Spleen (tissue), 11 donors: ENCODE data around the gene ZYG11A. TPM values are rescaled to one million over a fixed set of nuclear protein-coding genes. Genes with fewer than 3 reads are reported as not detected.

Source experiments
- DNase-seq: peaks from one replicate; pipeline ENCODE4 v3.0.0-alpha.2; 2020
- H3K27ac ChIP-seq, 8 donors: fragments of 200-600 bp; sonication (generic) in 7 of 8; 1 replicate in 4 of 8; 2 replicates in 4 of 8; pipeline versions ENCODE4 v1.5.0 to v1.8.0; 2016 to 2021; ENCODE audit warnings: inconsistent platforms in 4 of 8, mild to moderate bottlenecking in 4 of 8, moderate library complexity in 1 of 8
- H3K27me3 ChIP-seq, 7 donors: fragments of 200-600 bp; sonication (generic) in 6 of 7; replicated peaks in 1 of 7; 1 replicate in 4 of 7; 2 replicates in 3 of 7; pipeline versions ENCODE4 v1.5.0 to v1.8.0; 2016 to 2021; ENCODE audit warnings: inconsistent platforms in 3 of 7, mild to moderate bottlenecking in 1 of 7
- H3K36me3 ChIP-seq, 6 donors: fragments of 200-600 bp; sonication (generic) in 5 of 6; 1 replicate in 4 of 6; 2 replicates in 2 of 6; pipeline versions ENCODE4 v1.5.0 to v1.8.0; 2016 to 2021; ENCODE audit warnings: inconsistent platforms in 2 of 6
- H3K4me1 ChIP-seq, 6 donors: fragments of 200-600 bp; sonication (generic) in 5 of 6; 1 replicate in 3 of 6; 2 replicates in 3 of 6; pipeline versions ENCODE4 v1.5.0 to v1.8.0; 2016 to 2021; ENCODE audit warnings: inconsistent platforms in 3 of 6
- H3K4me3 ChIP-seq, 8 donors: fragments of 200-600 bp; sonication (generic) in 7 of 8; 1 replicate in 4 of 8; 2 replicates in 4 of 8; pipeline versions ENCODE4 v1.5.0 to v1.8.0; 2016 to 2021; ENCODE audit warnings: inconsistent platforms in 4 of 8, mild to moderate bottlenecking in 4 of 8, moderate library complexity in 2 of 8
- H3K9me3 ChIP-seq, 8 donors: fragments of 200-600 bp; sonication (generic) in 7 of 8; 1 replicate in 4 of 8; 2 replicates in 4 of 8; pipeline versions ENCODE4 v1.5.0 to v1.8.0; 2016 to 2021; ENCODE audit warnings: inconsistent platforms in 4 of 8
- POLR2A ChIP-seq, 3 donors: fragments of 450-650 bp; IDR thresholded peaks; one replicate each; pipeline ENCODE4 v1.5.1; 2017; ENCODE audit warnings: antibody characterized with exemption in 3 of 3, mild to moderate bottlenecking in 1 of 3
- POLR2AphosphoS5 ChIP-seq, 3 donors: sonication (generic); formaldehyde crosslinking; IDR thresholded peaks; one replicate each; pipeline ENCODE4 v1.5.1; 2017; ENCODE audit warnings: antibody characterized with exemption in 3 of 3
- WGBS, 5 donors: extraction: QIAGEN DNeasy Blood & Tissue Kit in 3 of 5; methylation state at CpG; one replicate each; pipeline versions ENCODE4 v1.1.5 to v1.1.7; 2013 to 2018; 5-methylcytosine and 5-hydroxymethylcytosine counted together
- intact Hi-C: fragments of 100-400 bp; cut with DNase I; formaldehyde crosslinking; loops from one replicate; pipeline ENCODE4 v1.15.0; 2023; ENCODE audit warnings: low total_unique reads
- polyA plus RNA-seq, 3 donors: library from polyadenylated mRNA; stranded (reverse); fragments of 200-250 nt; gene quantifications; one replicate each; pipeline ENCODE4 v1.2.1, GENCODE V29; 2013
- total RNA-seq, 7 donors: library from RNA; depleted of rRNA in 3 of 7; stranded (reverse); fragments of >200 nt in 3 of 7; fragmentation: NEBNext Ultra II Directional in 4 of 7; extraction: Animal tissue kit (Norgen Biotek cat#: 25700) in 4 of 7; gene quantifications; one replicate each; pipeline versions ENCODE4 v1.1.0 to v1.2.1, GENCODE V29; 2016 to 2021
- TF ChIP-seq, protein P1 (sequence below), 11 experiments: fragments of 200-600 bp in 7 of 11; fragments of 450-650 bp in 4 of 11; sonication (generic) in 4 of 11; IDR thresholded peaks in 8 of 11; conservative IDR thresholded peaks in 3 of 11; 1 replicate in 7 of 11; 2 replicates in 4 of 11; pipeline versions ENCODE4 v1.4.0 to v1.8.0; 2016 to 2021; ENCODE audit warnings: antibody characterized with exemption in 11 of 11, inconsistent platforms in 4 of 11, mild to moderate bottlenecking in 1 of 11
- donor health status: healthy with polysubstance abuse.
- donor health status: DM: no; HTN: no; CAD: no; lungs with moderate emphysema.
- donor health status: DM: no; HTN: no; CAD: no.
- donor health status: Bipolar disorder and iron deficiency.
- donor health status: healthy.
- donor health status: DM: no; HTN: no; CAD: no.
- donor health status: DM: yes; HTN: yes; CAD: no.

The ZYG11A gene
- total and polyA plus RNA-seq, 10 donors = 0.02 to 0.85 (median 0.16) TPM

DNA sequence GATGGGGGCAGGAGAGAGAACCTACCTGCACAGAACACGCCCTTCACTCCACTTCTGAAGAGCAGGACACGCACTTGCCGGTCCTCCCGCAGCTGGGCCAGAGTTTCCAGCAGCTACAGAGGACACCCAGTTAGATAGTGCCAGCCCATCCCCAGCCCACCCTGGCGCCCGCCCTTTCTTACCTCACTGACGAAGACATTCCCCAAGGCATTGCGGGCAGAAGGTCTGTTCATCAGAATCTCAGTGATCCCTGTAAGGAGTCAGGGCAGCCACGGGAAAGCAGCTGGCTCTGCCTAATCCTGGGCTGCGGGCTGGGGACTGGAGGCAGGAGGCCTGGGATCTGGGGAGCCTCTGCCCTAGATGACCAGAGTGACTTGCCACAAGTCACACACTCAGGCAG is 69.0 kb downstream of the ZYG11A start:
- Histone ChIP-seq H3K9me3 (no peaks in the 10 kb centered on the region), H3K36me3 (peaks cover 0 to 51% (median 0%) of the 10 kb centered on the region in 6 donors), H3K27ac (no peak overlapping the region), H3K4me1 (peaks cover 0 to 10% (median 0%) of the 10 kb centered on the region in 6 donors), H3K27me3 (no peaks in the 10 kb centered on the region), H3K4me3 (no peak overlapping the region)
- intact Hi-C loops = no loop called here
- no peak for TF ChIP-seq POLR2A (IDR thresholded peaks at IDR 0.05)
- TF ChIP-seq, protein P1, sequence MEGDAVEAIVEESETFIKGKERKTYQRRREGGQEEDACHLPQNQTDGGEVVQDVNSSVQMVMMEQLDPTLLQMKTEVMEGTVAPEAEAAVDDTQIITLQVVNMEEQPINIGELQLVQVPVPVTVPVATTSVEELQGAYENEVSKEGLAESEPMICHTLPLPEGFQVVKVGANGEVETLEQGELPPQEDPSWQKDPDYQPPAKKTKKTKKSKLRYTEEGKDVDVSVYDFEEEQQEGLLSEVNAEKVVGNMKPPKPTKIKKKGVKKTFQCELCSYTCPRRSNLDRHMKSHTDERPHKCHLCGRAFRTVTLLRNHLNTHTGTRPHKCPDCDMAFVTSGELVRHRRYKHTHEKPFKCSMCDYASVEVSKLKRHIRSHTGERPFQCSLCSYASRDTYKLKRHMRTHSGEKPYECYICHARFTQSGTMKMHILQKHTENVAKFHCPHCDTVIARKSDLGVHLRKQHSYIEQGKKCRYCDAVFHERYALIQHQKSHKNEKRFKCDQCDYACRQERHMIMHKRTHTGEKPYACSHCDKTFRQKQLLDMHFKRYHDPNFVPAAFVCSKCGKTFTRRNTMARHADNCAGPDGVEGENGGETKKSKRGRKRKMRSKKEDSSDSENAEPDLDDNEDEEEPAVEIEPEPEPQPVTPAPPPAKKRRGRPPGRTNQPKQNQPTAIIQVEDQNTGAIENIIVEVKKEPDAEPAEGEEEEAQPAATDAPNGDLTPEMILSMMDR (IDR thresholded peaks at IDR 0.05 in 8 of 11, conservative IDR thresholded peaks at IDR 0.05 in 3 of 11) = no peak
- DNase-seq = no peak
- WGBS, 5 donors = 92 to 96% (median 96%) methylated on average over 7 to 10 of the region's 10 CpGs

DNA sequence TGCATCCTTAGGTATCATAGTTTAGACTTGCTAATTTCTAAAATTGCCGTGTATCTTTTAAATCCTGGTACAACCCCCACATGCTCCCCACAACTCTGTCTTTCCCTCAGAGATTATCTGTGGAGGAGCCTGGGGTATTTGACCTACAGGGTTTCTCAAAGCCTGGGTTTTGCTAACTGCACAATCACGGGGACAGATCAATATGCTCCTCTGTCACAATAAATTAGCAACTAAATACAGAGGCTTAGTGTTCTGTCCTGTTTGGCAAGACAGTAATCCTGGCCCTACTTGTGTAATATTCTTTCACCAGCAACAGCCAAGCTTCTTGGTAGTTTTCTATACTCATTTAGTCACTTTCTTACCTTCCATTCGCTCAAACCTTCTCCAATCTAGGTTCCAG is 70.5 kb downstream of the ZYG11A start:
- no peak for DNase-seq
- WGBS, 5 donors = 89 to 99% (median 95%) methylated on average over 3 of the region's 3 CpGs
- Histone ChIP-seq H3K27me3 (no peaks in the 10 kb centered on the region), H3K27ac (no peak overlapping the region), H3K4me3 (no peak overlapping the region), H3K9me3 (no peaks in the 10 kb centered on the region), H3K36me3 (peaks cover 0 to 41% (median 0%) of the 10 kb centered on the region in 6 donors), H3K4me1 (peaks cover 0 to 10% (median 0%) of the 10 kb centered on the region in 6 donors)
- no peak for TF ChIP-seq POLR2A (IDR thresholded peaks at IDR 0.05)
- TF ChIP-seq, protein P1 (IDR thresholded peaks at IDR 0.05 in 8 of 11, conservative IDR thresholded peaks at IDR 0.05 in 3 of 11) = no peak
- TF ChIP-seq POLR2AphosphoS5 (IDR thresholded peaks at IDR 0.05) = no peak
- intact Hi-C loops = no loop called here

DNA sequence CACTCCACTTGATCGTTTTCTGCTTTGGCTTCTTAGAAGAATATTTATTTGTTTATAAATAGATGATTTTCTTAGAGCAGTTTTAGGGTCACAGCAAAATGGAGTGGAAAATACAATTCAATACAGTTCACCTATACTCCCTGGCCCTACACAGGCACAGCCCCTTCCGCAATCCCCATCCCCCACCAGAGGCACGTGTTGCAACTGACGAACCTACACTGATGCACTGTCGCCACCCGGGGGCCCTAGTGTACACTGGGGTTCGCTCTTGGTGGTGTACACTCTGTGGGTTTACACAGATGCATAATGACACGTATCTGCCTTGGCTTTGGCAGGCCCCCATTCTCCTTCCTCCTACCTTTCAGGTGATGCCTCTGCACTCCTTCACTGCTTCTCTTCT is 71.0 kb downstream of the ZYG11A start:
- 66 to 88% (median 78%) methylated on average over 8 of the region's 8 CpGs for WGBS, 5 donors
- intact Hi-C loops = no loop called here
- no peak for DNase-seq

DNA sequence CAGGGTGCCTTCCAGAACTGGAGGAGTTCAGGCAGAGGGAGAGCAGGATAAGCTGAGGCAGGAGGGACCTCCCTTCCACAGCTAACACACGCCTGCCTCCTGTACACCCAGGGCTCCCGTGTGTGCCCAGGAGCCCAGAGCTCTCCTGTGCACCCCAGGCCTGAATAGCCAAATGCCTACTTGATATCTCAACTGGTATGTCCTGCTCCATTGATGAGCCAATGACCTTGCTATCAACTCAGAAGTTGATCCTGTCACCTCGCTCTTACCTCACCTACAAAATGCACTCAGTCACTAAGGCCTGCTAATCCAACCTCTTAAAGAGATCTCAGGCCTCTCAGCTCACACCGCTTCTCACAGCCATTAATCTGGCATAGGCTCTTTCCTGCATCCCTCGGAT is 71.9 kb downstream of the ZYG11A start:
- intact Hi-C loops = no loop called here
- H3K27ac ChIP-seq = no peak overlapping the region
- H3K27me3 ChIP-seq = no peaks in the 10 kb centered on the region
- H3K9me3 ChIP-seq = no peaks in the 10 kb centered on the region
- 87 to 93% (median 92%) methylated on average over 5 of the region's 5 CpGs for WGBS, 5 donors
- peaks cover 0 to 18% (median 0%) of the 10 kb centered on the region in 6 donors for H3K4me1 ChIP-seq
- H3K36me3 ChIP-seq = peaks cover 0 to 35% (median 0%) of the 10 kb centered on the region in 6 donors
- no peak for TF ChIP-seq POLR2A (IDR thresholded peaks at IDR 0.05)
- no peak for TF ChIP-seq POLR2AphosphoS5 (IDR thresholded peaks at IDR 0.05)
- TF ChIP-seq, protein P1 (IDR thresholded peaks at IDR 0.05 in 8 of 11, conservative IDR thresholded peaks at IDR 0.05 in 3 of 11) = no peak
- no peak overlapping the region for H3K4me3 ChIP-seq
- no peak for DNase-seq

More for the DNA sequence above, 71.0 kb downstream of the ZYG11A start:
- H3K4me3 ChIP-seq = no peak overlapping the region
- no peak for TF ChIP-seq POLR2AphosphoS5 (IDR thresholded peaks at IDR 0.05)
- no peak for TF ChIP-seq POLR2A (IDR thresholded peaks at IDR 0.05)
- TF ChIP-seq, protein P1 (IDR thresholded peaks at IDR 0.05 in 8 of 11, conservative IDR thresholded peaks at IDR 0.05 in 3 of 11) = no peak
- H3K27me3 ChIP-seq = no peaks in the 10 kb centered on the region
- no peak overlapping the region for H3K27ac ChIP-seq
- H3K9me3 ChIP-seq = no peaks in the 10 kb centered on the region
- H3K4me1 ChIP-seq = peaks cover 0 to 10% (median 0%) of the 10 kb centered on the region in 6 donors
- H3K36me3 ChIP-seq = peaks cover 0 to 35% (median 0%) of the 10 kb centered on the region in 6 donors
